Nephron progenitor cell (in vitro differentiated cells): ENCODE measurements around the gene FBXW2.
"Not testable (repeated sequence)": the region's sequence is repeated elsewhere in the genome, so short reads cannot be mapped to it uniquely, and the experiment has no call there.

Experiments used
- DNase-seq: peaks from one replicate; pipeline ENCODE4 v3.0.0; 2021
- H3K27ac Mint-ChIP-seq: 2 replicates; pipeline ENCODE4 v1.8.0; 2021; ENCODE audit warnings: mild to moderate bottlenecking, moderate library complexity, mixed read lengths
- H3K27me3 Mint-ChIP-seq: 2 replicates; pipeline ENCODE4 v1.8.0; 2021; ENCODE audit warnings: mild to moderate bottlenecking, low read depth, mixed read lengths; ENCODE audit not compliant: poor library complexity
- H3K36me3 Mint-ChIP-seq: 2 replicates; pipeline ENCODE4 v1.8.0; 2021; ENCODE audit warnings: low read depth, mixed read lengths
- H3K4me1 Mint-ChIP-seq: 2 replicates; pipeline ENCODE4 v1.8.0; 2021; ENCODE audit warnings: mixed read lengths
- H3K4me3 Mint-ChIP-seq: 2 replicates; pipeline ENCODE4 v1.8.0; 2021; ENCODE audit warnings: mild to moderate bottlenecking, moderate library complexity, mixed read lengths
- H3K9me3 Mint-ChIP-seq: 2 replicates; pipeline ENCODE4 v1.8.0; 2021; ENCODE audit warnings: mild to moderate bottlenecking, moderate library complexity, mixed read lengths
- TF ChIP-seq, protein P1 (sequence below): fragments of 200-600 bp; sonication (generic); IDR thresholded peaks from 2 replicates; pipeline ENCODE4 v1.5.0; 2021; ENCODE audit warnings: antibody characterized with exemption

Gene FBXW2

GRCh38 chr9:120755810-120756434, 37.3 kb downstream of the FBXW2 start:
- H3K36me3 Mint-ChIP-seq = peaks cover 7% of the 10 kb centered on the region
- DNase-seq = peak; percentile 73
- H3K9me3 Mint-ChIP-seq = no peaks in the 10 kb centered on the region
- H3K27ac Mint-ChIP-seq = no peak overlapping the region
- TF ChIP-seq, protein P1, sequence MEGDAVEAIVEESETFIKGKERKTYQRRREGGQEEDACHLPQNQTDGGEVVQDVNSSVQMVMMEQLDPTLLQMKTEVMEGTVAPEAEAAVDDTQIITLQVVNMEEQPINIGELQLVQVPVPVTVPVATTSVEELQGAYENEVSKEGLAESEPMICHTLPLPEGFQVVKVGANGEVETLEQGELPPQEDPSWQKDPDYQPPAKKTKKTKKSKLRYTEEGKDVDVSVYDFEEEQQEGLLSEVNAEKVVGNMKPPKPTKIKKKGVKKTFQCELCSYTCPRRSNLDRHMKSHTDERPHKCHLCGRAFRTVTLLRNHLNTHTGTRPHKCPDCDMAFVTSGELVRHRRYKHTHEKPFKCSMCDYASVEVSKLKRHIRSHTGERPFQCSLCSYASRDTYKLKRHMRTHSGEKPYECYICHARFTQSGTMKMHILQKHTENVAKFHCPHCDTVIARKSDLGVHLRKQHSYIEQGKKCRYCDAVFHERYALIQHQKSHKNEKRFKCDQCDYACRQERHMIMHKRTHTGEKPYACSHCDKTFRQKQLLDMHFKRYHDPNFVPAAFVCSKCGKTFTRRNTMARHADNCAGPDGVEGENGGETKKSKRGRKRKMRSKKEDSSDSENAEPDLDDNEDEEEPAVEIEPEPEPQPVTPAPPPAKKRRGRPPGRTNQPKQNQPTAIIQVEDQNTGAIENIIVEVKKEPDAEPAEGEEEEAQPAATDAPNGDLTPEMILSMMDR = peak; percentile 83
- H3K4me3 Mint-ChIP-seq = no peak overlapping the region
- H3K27me3 Mint-ChIP-seq = no peaks in the 10 kb centered on the region
- peaks cover 5% of the 10 kb centered on the region for H3K4me1 Mint-ChIP-seq

DNA sequence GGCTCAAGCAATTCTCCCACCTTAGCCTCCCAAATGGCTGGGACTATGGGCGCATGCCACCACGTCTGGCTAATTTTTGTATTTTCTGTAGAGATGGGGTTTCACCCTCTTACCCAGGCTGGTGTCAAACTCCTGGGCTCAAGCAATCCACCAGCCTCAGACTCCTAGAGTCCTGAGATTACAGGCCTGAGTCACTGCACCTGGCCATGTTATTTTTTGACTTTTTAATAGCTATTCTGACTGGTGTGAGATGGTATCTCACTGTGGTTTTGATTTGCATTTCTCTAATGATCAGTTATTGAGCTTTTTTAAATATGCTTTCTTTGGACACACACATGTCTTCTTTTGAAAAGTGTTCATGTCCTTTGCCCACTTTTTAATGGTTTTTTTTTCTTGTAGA, 38.2 kb downstream of the FBXW2 start:
- Mint-ChIP-seq H3K27ac (no peak overlapping the region), H3K27me3 (no peaks in the 10 kb centered on the region), H3K36me3 (peaks cover 4% of the 10 kb centered on the region), H3K4me3 (no peak overlapping the region), H3K4me1 (peaks cover 5% of the 10 kb centered on the region), H3K9me3 (no peaks in the 10 kb centered on the region)
- DNase-seq = no peak
- TF ChIP-seq, protein P1 = no peak

DNA sequence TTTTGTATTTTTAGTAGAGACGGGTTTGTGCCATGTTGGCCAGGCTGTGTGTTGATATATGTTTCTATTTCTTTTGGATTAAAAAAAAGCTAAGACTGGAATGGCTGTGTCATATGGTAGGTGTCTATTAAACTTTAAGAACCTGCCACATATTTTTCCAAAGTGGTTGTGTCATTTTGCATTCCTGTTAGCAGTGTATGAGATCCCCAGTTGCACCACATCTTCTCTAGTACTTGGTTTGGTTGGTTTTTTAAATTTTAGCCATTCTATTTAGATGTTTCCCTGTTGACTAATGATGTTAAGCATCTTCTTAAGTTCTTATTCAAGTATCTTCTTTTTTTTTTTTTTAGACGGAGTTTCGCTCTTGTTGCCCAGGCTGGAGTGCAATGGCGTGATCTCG, 42.8 kb downstream of the FBXW2 start:
- Mint-ChIP-seq H3K4me1 (no peaks in the 10 kb centered on the region), H3K4me3 (no peak overlapping the region), H3K36me3 (no peaks in the 10 kb centered on the region), H3K27ac (no peak overlapping the region), H3K9me3 (peaks cover 12% of the 10 kb centered on the region), H3K27me3 (peaks cover 6% of the 10 kb centered on the region)
- TF ChIP-seq, protein P1 = no peak
- no peak for DNase-seq

DNA sequence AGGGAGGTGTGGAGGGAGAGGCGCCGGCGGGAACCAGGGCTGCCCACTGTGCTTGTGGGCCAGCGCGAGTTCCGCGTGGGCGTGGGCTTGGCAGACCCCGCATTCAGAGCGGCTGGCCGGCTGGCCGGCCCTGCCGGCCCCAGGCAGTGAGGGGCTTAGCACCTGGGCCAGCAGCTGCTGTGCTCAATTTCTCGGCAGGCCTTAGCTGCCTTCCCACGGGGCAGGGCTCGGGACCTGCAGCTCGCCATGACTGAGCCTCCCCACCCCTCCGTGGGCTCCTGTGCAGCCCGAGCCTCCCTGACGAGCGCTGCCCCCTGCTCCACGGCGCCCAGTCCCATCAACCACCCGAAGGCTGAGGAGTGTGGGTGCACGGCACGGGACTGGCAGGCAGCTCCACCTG, 46.9 kb downstream of the FBXW2 start:
- H3K27ac Mint-ChIP-seq, DNase-seq, H3K4me3 Mint-ChIP-seq, H3K27me3 Mint-ChIP-seq, H3K4me1 Mint-ChIP-seq, H3K36me3 Mint-ChIP-seq: not testable (repeated sequence)
- peaks cover 16% of the 10 kb centered on the region for H3K9me3 Mint-ChIP-seq

DNA sequence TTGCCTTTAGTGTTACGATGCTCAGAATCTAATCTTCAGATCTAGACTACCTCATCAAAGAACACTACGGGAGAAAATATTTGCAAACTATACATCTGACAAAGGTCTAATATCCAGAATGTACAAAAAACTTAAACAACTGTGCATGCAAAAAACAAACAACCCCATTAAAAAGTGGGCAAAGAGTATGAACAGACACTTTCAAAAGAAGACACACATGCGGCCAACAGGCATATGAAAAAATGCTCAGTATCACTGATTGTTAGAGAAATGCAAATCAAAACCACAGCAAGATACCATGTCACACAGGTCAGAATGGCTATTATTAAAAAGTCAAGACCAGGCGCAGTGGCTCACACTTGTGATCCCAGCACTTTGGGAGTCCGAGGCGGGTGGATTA, 47.9 kb downstream of the FBXW2 start:
- no peak overlapping the region for H3K4me3 Mint-ChIP-seq
- H3K27me3 Mint-ChIP-seq = peaks cover 11% of the 10 kb centered on the region
- H3K27ac Mint-ChIP-seq = no peak overlapping the region
- TF ChIP-seq, protein P1 = no peak
- H3K4me1 Mint-ChIP-seq = no peaks in the 10 kb centered on the region
- H3K36me3 Mint-ChIP-seq = no peaks in the 10 kb centered on the region
- no peak for DNase-seq
- peaks cover 16% of the 10 kb centered on the region for H3K9me3 Mint-ChIP-seq

GRCh38 chr9:120742951-120743416, 50.2 kb downstream of the FBXW2 start:
- no peak overlapping the region for H3K27ac Mint-ChIP-seq
- H3K4me3 Mint-ChIP-seq = no peak overlapping the region
- H3K36me3 Mint-ChIP-seq = no peaks in the 10 kb centered on the region
- TF ChIP-seq, protein P1 = peak; percentile 73
- peaks cover 8% of the 10 kb centered on the region for H3K27me3 Mint-ChIP-seq
- peaks cover 16% of the 10 kb centered on the region for H3K9me3 Mint-ChIP-seq
- DNase-seq = peak; percentile 7
- no peaks in the 10 kb centered on the region for H3K4me1 Mint-ChIP-seq
